Prostate gland (tissue), 2 donors: ENCODE data around the gene F2R. TPM values are rescaled to one million over a fixed set of nuclear protein-coding genes. Genes with fewer than 3 reads are reported as not detected.
"Not testable (repeated sequence)": the region's sequence is repeated elsewhere in the genome, so short reads cannot be mapped to it uniquely, and the experiment has no call there.

Source experiments
- DNase-seq: peaks from one replicate; pipeline ENCODE4 v3.0.0-alpha.2; 2019; ENCODE audit warnings: low spot score
- H3K27ac ChIP-seq, 2 donors: fragments of 200-600 bp; sonication (generic); 2 replicates each; pipeline ENCODE4 v1.5.1; 2017 to 2019
- H3K27me3 ChIP-seq: fragments of 200-600 bp; sonication (generic); replicated peaks from 2 replicates; pipeline ENCODE4 v1.5.1; 2019; ENCODE audit not compliant: insufficient read depth
- H3K36me3 ChIP-seq, 2 donors: fragments of 200-600 bp; sonication (generic); 1 replicate in 1 of 2; 2 replicates in 1 of 2; pipeline versions ENCODE4 v1.5.1 to v1.8.1; 2017 to 2019
- H3K4me1 ChIP-seq: fragments of 200-600 bp; sonication (generic); replicated peaks from 2 replicates; pipeline ENCODE4 v1.5.1; 2019
- H3K4me3 ChIP-seq, 2 donors: fragments of 200-600 bp; sonication (generic); 2 replicates each; pipeline ENCODE4 v1.5.1; 2017 to 2019
- H3K9me3 ChIP-seq: fragments of 200-600 bp; sonication (generic); 2 replicates; pipeline ENCODE4 v1.5.1; 2017
- POLR2A ChIP-seq: fragments of 450-650 bp; IDR thresholded peaks from one replicate; pipeline ENCODE4 v1.6.1; 2016; ENCODE audit warnings: antibody characterized with exemption, mild to moderate bottlenecking
- POLR2AphosphoS5 ChIP-seq: sonication (generic); formaldehyde crosslinking; IDR thresholded peaks from one replicate; pipeline ENCODE4 v1.6.1; 2017; ENCODE audit warnings: antibody characterized with exemption
- WGBS: methylation state at CpG from one replicate; pipeline ENCODE4 v1.1.5; 2018; 5-methylcytosine and 5-hydroxymethylcytosine counted together
- intact Hi-C: fragments of 100-400 bp; cut with DNase I; formaldehyde crosslinking; loops from one replicate; pipeline ENCODE4 v1.14.2; 2022
- total RNA-seq, 2 donors: library from RNA; depleted of rRNA; stranded (reverse); fragments of >200 nt; gene quantifications; one replicate each; pipeline ENCODE4 v1.1.0, GENCODE V29; 2016
- TF ChIP-seq, protein P1 (sequence below), 4 experiments: fragments of 200-600 bp in 2 of 4; fragments of 450-650 bp in 2 of 4; sonication (generic) in 2 of 4; IDR thresholded peaks; 1 replicate in 3 of 4; 2 replicates in 1 of 4; pipeline ENCODE4 v1.5.1; 2016 to 2019; ENCODE audit warnings: antibody characterized with exemption in 4 of 4, mild to moderate bottlenecking in 2 of 4, moderate library complexity in 2 of 4

Gene F2R
- total RNA-seq, 2 donors from 2014 or later, result 4.1 to 22.3 TPM

DNA sequence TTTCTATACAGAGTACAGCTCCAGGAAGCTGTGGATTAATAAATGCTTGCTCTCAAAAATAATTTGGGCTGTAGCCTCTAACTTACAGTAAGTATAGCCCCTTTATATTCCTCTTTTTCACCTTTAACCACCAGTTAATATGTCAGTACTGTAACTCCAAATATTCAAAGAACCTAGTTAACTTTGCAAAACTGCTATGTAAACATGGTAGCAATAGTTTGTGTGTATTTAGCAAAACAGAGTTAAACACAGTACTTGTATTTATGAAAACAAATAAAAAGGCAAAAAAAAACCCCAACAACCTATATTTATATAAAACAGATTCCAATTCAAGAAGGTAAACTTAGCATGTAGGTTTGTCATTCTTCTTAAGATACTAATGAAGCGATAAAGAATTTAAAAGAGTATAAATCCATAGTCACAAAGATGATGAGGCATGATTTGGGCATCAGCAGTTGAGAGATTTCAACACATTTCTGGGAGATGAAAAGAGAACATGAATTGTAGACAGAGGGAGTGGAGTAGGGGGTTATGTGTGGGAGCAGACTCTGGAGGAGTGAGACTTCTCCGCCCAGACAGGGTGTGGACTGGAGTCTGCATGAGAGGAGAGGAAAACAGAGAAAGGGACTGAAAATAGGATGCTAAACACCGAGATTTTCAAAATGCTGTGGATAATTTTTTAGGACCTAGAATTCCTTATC lies 55.9 kb downstream of the F2R start:
- H3K27ac ChIP-seq, result no peak overlapping the region
- no peak for DNase-seq
- H3K4me1 ChIP-seq, result no peaks in the 10 kb centered on the region
- H3K27me3 ChIP-seq, result no peaks in the 10 kb centered on the region
- no peaks in the 10 kb centered on the region for H3K9me3 ChIP-seq
- no peak for TF ChIP-seq POLR2AphosphoS5
- no peak for TF ChIP-seq POLR2A
- TF ChIP-seq, protein P1, sequence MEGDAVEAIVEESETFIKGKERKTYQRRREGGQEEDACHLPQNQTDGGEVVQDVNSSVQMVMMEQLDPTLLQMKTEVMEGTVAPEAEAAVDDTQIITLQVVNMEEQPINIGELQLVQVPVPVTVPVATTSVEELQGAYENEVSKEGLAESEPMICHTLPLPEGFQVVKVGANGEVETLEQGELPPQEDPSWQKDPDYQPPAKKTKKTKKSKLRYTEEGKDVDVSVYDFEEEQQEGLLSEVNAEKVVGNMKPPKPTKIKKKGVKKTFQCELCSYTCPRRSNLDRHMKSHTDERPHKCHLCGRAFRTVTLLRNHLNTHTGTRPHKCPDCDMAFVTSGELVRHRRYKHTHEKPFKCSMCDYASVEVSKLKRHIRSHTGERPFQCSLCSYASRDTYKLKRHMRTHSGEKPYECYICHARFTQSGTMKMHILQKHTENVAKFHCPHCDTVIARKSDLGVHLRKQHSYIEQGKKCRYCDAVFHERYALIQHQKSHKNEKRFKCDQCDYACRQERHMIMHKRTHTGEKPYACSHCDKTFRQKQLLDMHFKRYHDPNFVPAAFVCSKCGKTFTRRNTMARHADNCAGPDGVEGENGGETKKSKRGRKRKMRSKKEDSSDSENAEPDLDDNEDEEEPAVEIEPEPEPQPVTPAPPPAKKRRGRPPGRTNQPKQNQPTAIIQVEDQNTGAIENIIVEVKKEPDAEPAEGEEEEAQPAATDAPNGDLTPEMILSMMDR (IDR thresholded peaks at IDR 0.05), result no peak
- 42% methylated on average over 3 of the region's 3 CpGs for WGBS
- no peak overlapping the region for H3K4me3 ChIP-seq
- intact Hi-C loops, result loop anchor here (5.0 kb wide), 1 partner anchor 170 kb away; no protein-coding TSS in a partner anchor
- H3K36me3 ChIP-seq, result no peaks in the 10 kb centered on the region

DNA sequence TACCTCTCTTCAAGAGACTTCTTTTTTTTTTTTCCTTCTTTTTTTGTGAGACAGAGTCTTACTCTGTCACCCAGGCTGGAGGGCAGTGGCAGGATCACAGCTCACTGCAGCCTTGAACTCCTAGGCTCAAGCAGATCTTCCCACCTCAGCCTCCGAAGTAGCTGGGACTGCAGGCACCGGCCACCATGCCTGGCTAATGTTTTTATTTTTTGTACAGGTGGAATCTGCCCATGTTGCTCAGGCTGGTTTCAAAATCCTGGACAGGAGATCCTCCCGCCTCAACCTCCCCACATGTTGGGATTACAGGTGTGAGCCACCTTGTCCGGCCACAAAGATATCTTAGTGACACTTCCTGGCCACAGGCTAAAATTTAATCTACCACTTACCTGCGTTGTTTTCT lies 60.0 kb downstream of the F2R start:
- 80% methylated on average over 5 of the region's 5 CpGs for WGBS
- Histone ChIP-seq H3K9me3 (no peaks in the 10 kb centered on the region), H3K27ac (no peak overlapping the region), H3K36me3 (no peaks in the 10 kb centered on the region), H3K4me3 (no peak overlapping the region), H3K4me1 (no peaks in the 10 kb centered on the region), H3K27me3 (no peaks in the 10 kb centered on the region)
- intact Hi-C loops, result no loop called here
- DNase-seq, result no peak
- TF ChIP-seq POLR2A (no peak), POLR2AphosphoS5 (no peak)
- TF ChIP-seq, protein P1 (IDR thresholded peaks at IDR 0.05), result no peak

DNA sequence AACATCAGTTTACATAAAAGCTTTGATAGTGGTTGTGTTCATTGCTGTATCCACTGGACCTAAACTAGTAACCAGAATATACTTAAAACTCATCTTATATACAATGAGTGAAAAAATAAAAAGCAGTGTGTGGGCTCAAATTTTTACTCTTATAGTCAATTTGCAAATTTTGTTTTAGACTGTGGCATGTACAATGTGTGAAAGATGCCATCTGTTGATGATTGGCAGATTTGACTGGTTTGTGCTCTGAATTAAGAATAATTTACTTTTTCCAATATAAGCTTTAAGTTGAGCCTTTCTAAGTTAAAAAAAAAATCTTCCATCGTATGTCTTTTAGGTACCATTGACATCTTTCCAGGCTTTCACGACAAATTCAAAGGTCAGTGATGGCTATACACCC lies 60.5 kb downstream of the F2R start:
- TF ChIP-seq, protein P1 (IDR thresholded peaks at IDR 0.05), result no peak
- TF ChIP-seq POLR2A (no peak), POLR2AphosphoS5 (no peak)
- intact Hi-C loops, result no loop called here

DNA sequence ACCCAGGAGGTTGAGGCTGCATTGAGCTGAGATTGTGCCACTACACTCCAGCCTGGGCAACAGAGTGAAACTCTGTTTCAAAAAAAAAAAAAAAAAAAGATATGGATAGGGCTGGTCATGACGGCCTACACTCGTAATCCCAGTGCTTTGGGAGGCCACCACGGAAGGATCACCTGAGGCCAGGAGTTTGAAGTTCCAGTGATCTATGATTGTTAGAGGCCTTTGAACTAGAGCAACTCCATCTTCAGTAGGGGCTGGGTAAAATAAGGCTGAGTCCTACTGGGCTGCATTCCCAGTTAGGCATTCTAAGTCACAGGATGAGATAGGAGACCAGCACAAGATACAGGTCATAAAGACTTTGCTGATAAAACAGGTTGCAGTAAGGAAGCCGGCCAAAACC lies 64.7 kb downstream of the F2R start:
- H3K36me3 ChIP-seq, H3K4me3 ChIP-seq, H3K4me1 ChIP-seq, intact Hi-C loops, DNase-seq, H3K27ac ChIP-seq, H3K27me3 ChIP-seq, H3K9me3 ChIP-seq: not testable (repeated sequence)
- WGBS, result 96% methylated on average over 4 of the region's 4 CpGs

More for the DNA sequence above, 60.5 kb downstream of the F2R start:
- no peaks in the 10 kb centered on the region for H3K36me3 ChIP-seq
- no peak overlapping the region for H3K27ac ChIP-seq
- no peak for DNase-seq
- no peak overlapping the region for H3K4me3 ChIP-seq
- 84% methylated on average over 2 of the region's 2 CpGs for WGBS
- no peaks in the 10 kb centered on the region for H3K27me3 ChIP-seq
- H3K4me1 ChIP-seq, result no peaks in the 10 kb centered on the region
- H3K9me3 ChIP-seq, result no peaks in the 10 kb centered on the region

DNA sequence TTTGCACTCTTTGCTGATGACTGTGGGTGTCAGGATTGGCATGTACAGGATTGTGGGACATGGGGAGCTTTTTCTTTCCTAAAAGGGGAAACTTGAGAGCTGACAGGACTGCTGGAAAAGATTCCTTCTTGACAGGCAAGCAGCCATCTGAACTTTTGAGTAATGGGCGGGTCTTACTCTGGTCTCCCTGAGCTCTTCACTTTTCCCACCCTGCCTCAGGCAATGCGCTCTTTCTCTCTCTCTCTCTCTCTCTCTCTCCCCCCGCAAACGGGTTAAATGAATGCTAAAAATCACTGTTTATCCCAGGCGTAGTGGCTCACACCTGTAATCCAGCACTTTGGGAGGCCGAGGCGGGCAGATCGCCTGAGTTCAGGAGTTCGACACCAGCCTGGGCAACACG lies 65.8 kb downstream of the F2R start:
- WGBS, result 89% methylated on average over 10 of the region's 10 CpGs
- no peak for TF ChIP-seq POLR2A
- TF ChIP-seq POLR2AphosphoS5, result no peak
- TF ChIP-seq, protein P1 (IDR thresholded peaks at IDR 0.05), result no peak
- intact Hi-C loops, result no loop called here

More for the DNA sequence above, 65.8 kb downstream of the F2R start:
- Histone ChIP-seq H3K27ac (no peak overlapping the region), H3K27me3 (no peaks in the 10 kb centered on the region), H3K4me1 (no peaks in the 10 kb centered on the region), H3K9me3 (no peaks in the 10 kb centered on the region), H3K36me3 (no peaks in the 10 kb centered on the region), H3K4me3 (no peak overlapping the region)
- no peak for DNase-seq
